C4-2B (cell line): ENCODE results near the gene PRRC1.

ENCODE experiments used
- CTCF ChIP-seq: fragments of 450-650 bp; conservative IDR thresholded peaks from 2 replicates; pipeline ENCODE4 v1.5.1; 2017; ENCODE audit warnings: mild to moderate bottlenecking
- ZFX ChIP-seq: fragments of 450-650 bp; IDR thresholded peaks from 2 replicates; pipeline ENCODE4 v1.6.1; 2017

- TF ChIP-seq CTCF (no peak), ZFX (no peak)
These were observed 60.0 kb downstream of the PRRC1 start for GRCh38 chr5:127577458-127577857.
